Type B pancreatic cell (in vitro differentiated cells): ENCODE measurements around the gene OSM. TPM values are rescaled to one million over a fixed set of nuclear protein-coding genes. Genes with fewer than 3 reads are reported as not detected.

ENCODE experiments used
- DNase-seq: peaks from one replicate; pipeline ENCODE4 v3.0.0; 2021; ENCODE audit warnings: mixed read lengths; ENCODE audit not compliant: unreplicated experiment; ENCODE audit errors: extremely low spot score
- H3K27ac Mint-ChIP-seq: 2 replicates; pipeline ENCODE4 v1.8.0; 2021; ENCODE audit warnings: mild to moderate bottlenecking, mixed read lengths
- H3K27me3 Mint-ChIP-seq: 2 replicates; pipeline ENCODE4 v1.8.0; 2021; ENCODE audit warnings: mixed read lengths
- H3K36me3 Mint-ChIP-seq: 2 replicates; pipeline ENCODE4 v1.8.0; 2021; ENCODE audit warnings: mixed read lengths
- H3K4me1 Mint-ChIP-seq: one replicate; pipeline ENCODE4 v1.8.0; 2021; ENCODE audit warnings: mixed read lengths; ENCODE audit not compliant: unreplicated experiment
- H3K4me3 Mint-ChIP-seq: 2 replicates; pipeline ENCODE4 v1.8.0; 2021; ENCODE audit warnings: mild to moderate bottlenecking, mixed read lengths
- H3K9me3 Mint-ChIP-seq: 2 replicates; pipeline ENCODE4 v1.8.0; 2021; ENCODE audit warnings: mixed read lengths
- total RNA-seq: library from RNA; stranded (reverse); gene quantifications from 2 replicates; pipeline ENCODE4 v1.2.1, GENCODE V29; 2021; ENCODE audit warnings: low replicate concordance
- TF ChIP-seq, protein P1 (sequence below): fragments of 200-600 bp; sonication (generic); conservative IDR thresholded peaks from 2 replicates; pipeline ENCODE4 v1.5.0; 2021; ENCODE audit warnings: antibody characterized with exemption, mild to moderate bottlenecking

OSM gene
- total RNA-seq, 1 donor from 2014 or later: not detected

DNA sequence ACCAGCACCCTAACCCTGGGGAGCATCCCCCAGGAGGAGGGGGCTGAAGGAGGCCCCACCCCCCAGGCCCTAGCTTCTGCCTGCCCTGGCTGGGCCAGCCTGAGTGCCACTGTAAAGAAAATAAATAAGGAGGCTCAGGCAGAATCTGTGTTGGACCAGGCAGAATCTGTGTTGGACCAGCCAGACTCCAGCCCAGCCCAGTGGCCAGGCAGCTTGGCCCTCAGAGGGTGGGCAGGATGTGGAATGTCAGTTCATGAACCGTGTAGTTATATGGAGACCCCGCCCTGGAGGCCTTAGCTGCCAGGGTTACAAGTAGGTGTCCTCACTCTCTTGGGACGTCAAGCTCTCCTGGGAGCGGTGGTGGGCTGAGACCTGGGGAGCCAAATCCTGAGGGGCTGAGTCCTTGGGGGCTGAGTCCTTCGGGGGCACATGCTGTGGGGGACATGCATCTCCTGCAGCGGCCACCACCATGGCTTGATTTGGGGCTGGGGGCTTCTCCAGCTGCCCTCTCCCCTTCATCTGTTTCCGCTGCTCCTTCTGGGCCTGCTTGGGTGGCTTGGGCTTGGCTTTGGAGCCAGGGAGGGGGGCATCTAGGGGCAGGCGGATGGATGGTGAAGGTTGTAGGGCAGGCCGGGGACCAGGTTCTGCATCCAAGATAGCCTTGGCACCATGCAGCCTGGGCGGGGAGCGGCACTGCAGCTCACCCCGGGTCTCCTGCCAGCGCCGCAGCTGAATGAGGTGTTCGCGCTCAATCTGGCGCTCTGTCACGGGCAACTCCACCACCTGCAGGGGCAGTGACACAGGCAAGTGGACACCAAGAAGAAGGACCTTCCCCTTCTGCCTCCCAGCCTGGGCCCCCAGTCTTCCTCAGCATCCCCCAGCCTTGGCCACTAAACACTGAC is 25.7 kb upstream of the OSM start:
- Mint-ChIP-seq H3K27me3 (no peaks in the 10 kb centered on the region), H3K9me3 (no peaks in the 10 kb centered on the region), H3K4me1 (peaks cover 9% of the 10 kb centered on the region), H3K27ac (no peak overlapping the region), H3K36me3 (peaks cover 11% of the 10 kb centered on the region), H3K4me3 (no peak overlapping the region)
- DNase-seq: no peak
- TF ChIP-seq, protein P1, sequence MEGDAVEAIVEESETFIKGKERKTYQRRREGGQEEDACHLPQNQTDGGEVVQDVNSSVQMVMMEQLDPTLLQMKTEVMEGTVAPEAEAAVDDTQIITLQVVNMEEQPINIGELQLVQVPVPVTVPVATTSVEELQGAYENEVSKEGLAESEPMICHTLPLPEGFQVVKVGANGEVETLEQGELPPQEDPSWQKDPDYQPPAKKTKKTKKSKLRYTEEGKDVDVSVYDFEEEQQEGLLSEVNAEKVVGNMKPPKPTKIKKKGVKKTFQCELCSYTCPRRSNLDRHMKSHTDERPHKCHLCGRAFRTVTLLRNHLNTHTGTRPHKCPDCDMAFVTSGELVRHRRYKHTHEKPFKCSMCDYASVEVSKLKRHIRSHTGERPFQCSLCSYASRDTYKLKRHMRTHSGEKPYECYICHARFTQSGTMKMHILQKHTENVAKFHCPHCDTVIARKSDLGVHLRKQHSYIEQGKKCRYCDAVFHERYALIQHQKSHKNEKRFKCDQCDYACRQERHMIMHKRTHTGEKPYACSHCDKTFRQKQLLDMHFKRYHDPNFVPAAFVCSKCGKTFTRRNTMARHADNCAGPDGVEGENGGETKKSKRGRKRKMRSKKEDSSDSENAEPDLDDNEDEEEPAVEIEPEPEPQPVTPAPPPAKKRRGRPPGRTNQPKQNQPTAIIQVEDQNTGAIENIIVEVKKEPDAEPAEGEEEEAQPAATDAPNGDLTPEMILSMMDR: no peak

DNA sequence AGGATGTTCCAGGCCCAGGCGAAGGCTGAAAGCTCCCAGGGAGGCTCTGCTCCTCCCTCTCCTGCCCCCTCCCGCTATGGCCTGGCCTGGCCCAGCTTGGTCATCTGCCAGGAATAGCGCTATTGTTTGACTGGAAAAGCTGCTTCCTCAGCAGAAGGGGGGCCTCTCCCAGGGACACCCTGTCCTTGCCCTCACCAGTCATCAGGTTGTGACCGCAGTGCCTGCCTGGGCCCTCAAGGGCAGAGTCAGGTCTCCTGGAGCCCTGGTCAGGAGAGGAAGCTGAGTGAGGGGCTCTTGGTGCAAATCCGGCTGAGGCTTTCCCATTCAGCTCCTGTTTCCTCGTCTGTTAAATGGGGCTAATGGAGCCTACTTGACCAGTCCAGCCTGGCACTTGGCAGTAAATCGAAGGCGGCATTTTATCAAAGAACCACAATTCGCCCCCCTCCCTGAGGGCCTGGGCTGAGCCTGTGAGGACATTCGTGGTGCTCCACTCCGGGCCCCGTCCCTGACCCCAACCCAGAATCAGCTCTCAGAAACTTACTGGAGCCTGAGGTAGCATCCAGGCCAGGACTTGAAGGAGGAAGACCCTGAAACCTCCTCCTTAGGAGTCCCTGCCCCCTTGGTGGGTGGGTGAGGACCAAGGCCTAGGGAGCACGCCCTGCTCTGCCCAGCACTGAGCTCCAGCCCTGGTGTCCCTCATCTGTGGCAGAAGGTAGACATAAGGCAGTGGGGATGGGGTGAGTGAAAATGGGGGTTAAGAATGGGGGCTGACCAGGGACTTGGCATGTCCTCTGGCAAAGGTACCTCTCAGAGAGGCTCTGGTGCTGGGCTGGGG is 24.6 kb upstream of the OSM start:
- TF ChIP-seq, protein P1: no peak
- H3K4me1 Mint-ChIP-seq: peaks cover 9% of the 10 kb centered on the region
- H3K27me3 Mint-ChIP-seq: no peaks in the 10 kb centered on the region
- no peak overlapping the region for H3K4me3 Mint-ChIP-seq
- peak; percentile 69 for DNase-seq
- H3K9me3 Mint-ChIP-seq: no peaks in the 10 kb centered on the region
- no peak overlapping the region for H3K27ac Mint-ChIP-seq
- peaks cover 11% of the 10 kb centered on the region for H3K36me3 Mint-ChIP-seq

DNA sequence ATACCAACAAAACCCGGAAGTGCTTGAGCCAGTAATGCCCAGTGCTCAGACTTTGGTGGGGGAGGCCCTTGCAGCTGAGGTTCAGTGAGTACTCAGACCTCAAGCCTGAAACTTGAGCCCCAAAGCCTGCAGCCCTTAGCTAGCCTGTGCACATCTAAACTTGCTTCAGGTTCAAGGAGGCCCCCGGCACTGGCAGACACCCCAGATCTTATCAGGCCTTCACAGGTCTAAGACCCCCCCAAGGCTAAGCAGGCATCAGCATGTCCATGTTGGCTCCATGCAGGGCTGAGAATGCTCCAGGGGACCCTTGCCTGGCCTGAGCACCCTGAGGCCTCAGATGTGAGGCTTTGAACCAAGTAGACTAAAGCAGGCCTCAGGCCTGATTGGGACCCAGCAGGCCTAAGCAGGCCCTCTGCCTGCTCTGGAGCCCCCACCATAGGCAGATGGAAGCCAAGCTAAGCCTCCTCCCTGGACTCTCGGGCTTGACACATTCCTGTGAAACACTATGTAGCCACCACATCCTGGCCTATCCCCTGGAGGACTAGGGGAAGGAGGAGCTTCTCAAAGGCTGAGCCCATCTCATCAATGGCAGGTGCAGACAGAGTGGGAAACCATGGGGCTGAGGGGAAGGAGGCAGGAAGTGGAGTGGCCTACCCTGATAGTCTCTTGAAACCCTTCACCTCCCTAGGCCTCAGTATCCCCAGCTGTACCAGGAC is 23.8 kb upstream of the OSM start:
- Mint-ChIP-seq H3K4me3 (peak overlapping the region; percentile 87), H3K4me1 (peaks cover 9% of the 10 kb centered on the region), H3K27me3 (no peaks in the 10 kb centered on the region), H3K36me3 (peaks cover 11% of the 10 kb centered on the region), H3K27ac (peak overlapping the region; percentile 66), H3K9me3 (no peaks in the 10 kb centered on the region)
- TF ChIP-seq, protein P1: no peak
- no peak for DNase-seq

DNA sequence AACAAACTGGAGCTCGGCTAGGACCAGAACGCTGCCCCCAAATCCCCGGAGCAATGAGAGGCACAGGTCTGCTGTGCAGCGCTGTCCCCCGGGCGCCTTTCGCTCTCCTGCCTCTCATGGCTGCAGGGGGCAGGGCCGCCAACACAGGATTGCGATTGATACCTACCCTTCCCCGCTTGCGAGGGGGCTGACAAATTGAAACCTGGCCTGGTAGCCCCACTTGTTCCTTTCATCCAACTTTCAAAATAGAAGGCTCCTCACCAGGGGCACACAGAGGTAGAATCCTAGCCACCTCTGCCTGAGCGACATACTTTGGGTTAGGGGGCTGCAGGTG is 23.3 kb upstream of the OSM start:
- Mint-ChIP-seq H3K4me3 (peak overlapping the region; percentile 87), H3K9me3 (no peaks in the 10 kb centered on the region), H3K27me3 (no peaks in the 10 kb centered on the region), H3K27ac (peak overlapping the region; percentile 66), H3K36me3 (peaks cover 11% of the 10 kb centered on the region), H3K4me1 (peaks cover 9% of the 10 kb centered on the region)
- TF ChIP-seq, protein P1: no peak
- DNase-seq: peak; percentile 69

DNA sequence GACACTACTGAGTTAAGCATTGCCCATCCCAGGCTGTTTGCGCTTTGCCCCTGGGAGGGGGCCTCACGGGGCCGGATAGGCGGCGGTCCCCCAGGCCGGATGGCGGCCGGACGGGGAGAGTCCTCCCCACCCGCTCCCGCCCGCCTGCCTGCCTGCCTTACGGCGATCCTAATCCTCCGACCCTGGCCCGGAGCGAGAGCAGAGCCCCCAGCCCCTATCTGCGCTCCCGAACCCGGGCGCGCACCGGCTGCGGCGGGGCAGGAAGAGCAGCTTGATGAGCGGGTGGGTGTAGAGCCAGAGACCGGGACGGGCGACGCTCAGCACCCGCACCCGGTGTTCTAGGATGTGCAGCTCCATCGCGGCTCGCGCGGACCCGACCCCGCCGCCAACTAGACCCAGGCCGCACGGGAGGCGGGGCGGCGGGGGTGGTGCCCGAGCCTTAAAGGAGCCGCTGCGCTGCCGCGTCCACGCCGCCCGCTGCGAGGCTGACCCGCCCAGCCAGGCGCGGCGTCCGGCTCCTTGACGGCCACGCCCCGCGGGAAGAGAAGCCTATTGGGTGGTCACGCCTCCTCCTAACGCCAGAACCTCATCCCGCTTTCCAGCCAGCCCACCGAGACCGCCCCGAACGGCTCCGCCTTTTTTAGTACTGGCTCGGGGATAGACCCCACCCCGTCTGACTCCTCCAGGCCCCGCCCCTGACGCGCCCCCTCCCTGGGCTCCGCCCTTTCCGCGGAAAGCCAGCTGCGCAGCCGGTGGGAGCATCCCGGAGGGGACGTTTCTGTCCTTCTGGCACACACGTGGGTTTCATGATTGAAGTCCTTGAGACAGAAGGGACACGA is 22.7 kb upstream of the OSM start, which contains the start of gene CASTOR1:
Gene CASTOR1 (minus strand): TSS at position 365 of the 839 bp plus-strand sequence. CDS start 8 bp downstream, at position 357.
- Mint-ChIP-seq H3K4me1 (peaks cover 9% of the 10 kb centered on the region), H3K4me3 (peak within 1 kb of the TSS; percentile 87), H3K36me3 (peaks cover 11% of the 10 kb centered on the region), H3K27me3 (no peaks in the 10 kb centered on the region), H3K27ac (peak within 1 kb of the TSS; percentile 90), H3K9me3 (no peaks in the 10 kb centered on the region)
- TF ChIP-seq, protein P1: no peak
- DNase-seq: peak; percentile 97
